Ovary (tissue), 3 donors: ENCODE results near the gene ADAMTSL4.

ENCODE experiments used
- EP300 ChIP-seq: sonication (generic); formaldehyde crosslinking; IDR thresholded peaks from one replicate; pipeline ENCODE4 v1.6.1; 2017; ENCODE audit warnings: antibody characterized with exemption
- POLR2A ChIP-seq: fragments of 450-650 bp; IDR thresholded peaks from one replicate; pipeline ENCODE4 v1.6.1; 2017; ENCODE audit warnings: antibody characterized with exemption, mild to moderate bottlenecking, moderate library complexity
- TF ChIP-seq, protein P1 (sequence below), 3 donors: fragments of 450-650 bp in 2 of 3; fragments of 200-600 bp in 1 of 3; IDR thresholded peaks; one replicate each; pipeline versions ENCODE4 v1.5.1 to v1.8.0; 2016 to 2022; ENCODE audit warnings: antibody characterized with exemption in 3 of 3, mild to moderate bottlenecking in 1 of 3
- donor health status: DM: no; HTN: no; CAD: no.

DNA sequence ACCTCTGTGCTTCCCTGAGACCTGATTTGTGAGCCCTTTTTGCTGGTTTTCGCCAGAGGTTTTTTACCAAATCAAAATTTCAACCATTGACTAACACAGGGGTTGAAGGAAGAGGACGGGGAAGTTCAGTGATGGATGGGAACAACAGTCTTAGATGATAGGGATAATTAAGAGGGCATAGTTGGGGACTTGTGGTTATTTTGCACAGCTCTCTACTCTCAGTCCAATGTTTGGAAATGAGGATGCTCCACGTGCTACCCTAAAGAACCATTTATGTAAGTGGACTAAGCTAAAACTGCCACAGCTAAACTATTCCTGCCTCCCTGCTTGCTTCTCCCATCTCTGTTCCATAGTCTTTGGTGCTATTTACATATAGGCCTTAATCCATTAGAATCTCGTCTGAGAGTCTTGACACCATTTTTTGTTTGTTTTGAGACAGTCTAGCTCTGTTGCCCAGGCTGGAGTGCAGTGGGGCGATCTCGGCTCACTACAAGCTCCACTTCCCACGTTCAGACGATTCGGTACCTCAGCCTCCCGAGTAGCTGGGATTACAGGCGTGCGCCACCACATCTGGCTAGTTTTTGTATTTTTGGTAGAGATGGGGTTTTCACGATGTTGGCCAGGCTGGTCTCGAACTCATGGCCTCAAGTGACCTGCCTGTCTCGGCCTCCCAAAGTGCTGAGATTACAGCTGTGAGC lies 30.9 kb downstream of the ADAMTSL4 start:
- TF ChIP-seq POLR2A (no peak), EP300 (no peak)
- TF ChIP-seq, protein P1, sequence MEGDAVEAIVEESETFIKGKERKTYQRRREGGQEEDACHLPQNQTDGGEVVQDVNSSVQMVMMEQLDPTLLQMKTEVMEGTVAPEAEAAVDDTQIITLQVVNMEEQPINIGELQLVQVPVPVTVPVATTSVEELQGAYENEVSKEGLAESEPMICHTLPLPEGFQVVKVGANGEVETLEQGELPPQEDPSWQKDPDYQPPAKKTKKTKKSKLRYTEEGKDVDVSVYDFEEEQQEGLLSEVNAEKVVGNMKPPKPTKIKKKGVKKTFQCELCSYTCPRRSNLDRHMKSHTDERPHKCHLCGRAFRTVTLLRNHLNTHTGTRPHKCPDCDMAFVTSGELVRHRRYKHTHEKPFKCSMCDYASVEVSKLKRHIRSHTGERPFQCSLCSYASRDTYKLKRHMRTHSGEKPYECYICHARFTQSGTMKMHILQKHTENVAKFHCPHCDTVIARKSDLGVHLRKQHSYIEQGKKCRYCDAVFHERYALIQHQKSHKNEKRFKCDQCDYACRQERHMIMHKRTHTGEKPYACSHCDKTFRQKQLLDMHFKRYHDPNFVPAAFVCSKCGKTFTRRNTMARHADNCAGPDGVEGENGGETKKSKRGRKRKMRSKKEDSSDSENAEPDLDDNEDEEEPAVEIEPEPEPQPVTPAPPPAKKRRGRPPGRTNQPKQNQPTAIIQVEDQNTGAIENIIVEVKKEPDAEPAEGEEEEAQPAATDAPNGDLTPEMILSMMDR (IDR thresholded peaks at IDR 0.05), result no peak
